H1 (cell line): ENCODE results near the gene BBS9. TPM values are rescaled to one million over a fixed set of nuclear protein-coding genes. Genes with fewer than 3 reads are reported as not detected.

Experiments
- CTCF ChIA-PET: fragments of 300-600 bp; sonication (Branson Sonifier 250); formaldehyde crosslinking; loops from one replicate; lab custom pipeline; 2021; ENCODE audit not compliant: partially characterized antibody; lab: Charles Lee
- POLR2A ChIA-PET: fragments of 300-600 bp; sonication (Branson Sonifier 250); formaldehyde crosslinking; loops from one replicate; lab custom pipeline; 2021; ENCODE audit warnings: inconsistent platforms; ENCODE audit not compliant: partially characterized antibody; lab: Charles Lee
- DNase-seq, 2 experiments: peaks; one replicate each; pipeline versions ENCODE4 v3.0.0 to v3.0.0-alpha.2; 2010 to 2022; ENCODE audit warnings: low spot score in 2 of 2, low read depth in 1 of 2, mixed read lengths in 1 of 2
- FAIRE-seq: peaks from 2 replicates; lab custom pipeline; 2011; peaks lifted over from hg19 to GRCh38; lab: Jason Lieb, UNC
- H2AFZ ChIP-seq: 2 replicates; pipeline ENCODE4 v1.8.1; 2012; ENCODE audit warnings: low read length, inconsistent platforms
- H2AK5ac ChIP-seq: 2 replicates; pipeline ENCODE4 v1.6.1; 2013; ENCODE audit warnings: low read depth, low read length
- H2BK120ac ChIP-seq: replicated peaks from 2 replicates; pipeline ENCODE3; 2013; ENCODE audit warnings: low read depth, low read length, inconsistent platforms
- H2BK12ac ChIP-seq: 2 replicates; pipeline ENCODE4 v1.6.1; 2013; ENCODE audit warnings: low read depth, low read length
- H2BK15ac ChIP-seq: 2 replicates; pipeline ENCODE4 v1.6.1; 2013; ENCODE audit warnings: low read length
- H2BK20ac ChIP-seq: 2 replicates; pipeline ENCODE4 v1.6.1; 2013; ENCODE audit warnings: low read length
- H2BK5ac ChIP-seq: 2 replicates; pipeline ENCODE4 v1.6.1; 2013; ENCODE audit warnings: low read depth, low read length
- H3K14ac ChIP-seq: 2 replicates; pipeline ENCODE4 v1.6.1; 2013; ENCODE audit warnings: inconsistent platforms; ENCODE audit not compliant: insufficient read length
- H3K18ac ChIP-seq: 2 replicates; pipeline ENCODE4 v1.6.1; 2013; ENCODE audit warnings: low read length; ENCODE audit errors: extremely low read depth
- H3K23ac ChIP-seq: 2 replicates; pipeline ENCODE4 v1.6.1; 2013; ENCODE audit warnings: inconsistent platforms; ENCODE audit not compliant: insufficient read length
- H3K23me2 ChIP-seq: 2 replicates; pipeline ENCODE4 v1.6.1; 2013; ENCODE audit warnings: low read depth, low read length
- H3K27ac ChIP-seq: 2 replicates; pipeline ENCODE4 v1.6.1; 2011; ENCODE audit warnings: low read depth, low read length, inconsistent platforms
- H3K27me3 ChIP-seq, 4 experiments: replicated peaks in 1 of 4; 1 replicate in 1 of 4; 2 replicates in 3 of 4; pipeline versions ENCODE4 v1.6.1 to v1.8.1; 2011 to 2013; ENCODE audit warnings: low read length in 3 of 4, mild to moderate bottlenecking in 3 of 4, inconsistent platforms in 2 of 4, mixed read lengths in 2 of 4, moderate library complexity in 1 of 4; ENCODE audit not compliant: control insufficient read depth in 3 of 4, insufficient read depth in 3 of 4; ENCODE audit errors: extremely low read depth in 1 of 4
- H3K36me3 ChIP-seq, 4 experiments: 2 replicates each; pipeline versions ENCODE4 v1.6.1 to v1.8.1; 2011 to 2013; ENCODE audit warnings: mild to moderate bottlenecking in 4 of 4, low read length in 3 of 4, moderate library complexity in 2 of 4, control low read depth in 1 of 4, inconsistent platforms in 1 of 4; ENCODE audit not compliant: insufficient read depth in 4 of 4, control insufficient read depth in 2 of 4
- H3K4ac ChIP-seq: replicated peaks from 2 replicates; pipeline ENCODE3; 2013; ENCODE audit warnings: low read length, low read depth, mixed read lengths, inconsistent platforms; ENCODE audit not compliant: insufficient read length
- H3K4me1 ChIP-seq, 4 experiments: replicated peaks in 1 of 4; 1 replicate in 1 of 4; 2 replicates in 3 of 4; pipeline versions ENCODE4 v1.6.1 to v1.8.1; 2011 to 2013; ENCODE audit warnings: low read length in 3 of 4, inconsistent platforms in 2 of 4, mixed read lengths in 1 of 4; ENCODE audit not compliant: insufficient read depth in 4 of 4, control insufficient read depth in 3 of 4
- H3K4me2 ChIP-seq, 2 experiments: 2 replicates each; pipeline versions ENCODE4 v1.6.1 to v1.8.1; 2011 to 2013; ENCODE audit warnings: low read depth in 2 of 2, low read length in 2 of 2, control low read depth in 1 of 2, inconsistent platforms in 1 of 2, mild to moderate bottlenecking in 1 of 2; ENCODE audit not compliant: insufficient read depth in 1 of 2
- H3K4me3 ChIP-seq, 4 experiments: fragments of 200-600, 300-600 bp in 1 of 4; sonication (generic), shearing (Covaris generic), sonication (Bioruptor Twin) in 1 of 4; 2 replicates each; pipeline versions ENCODE4 v1.5.1 to v1.8.1; 2011 to 2016; ENCODE audit warnings: low read length in 4 of 4, low read depth in 3 of 4, control low read depth in 2 of 4, inconsistent platforms in 2 of 4, mild to moderate bottlenecking in 2 of 4, mixed read lengths in 1 of 4, moderate library complexity in 1 of 4; ENCODE audit not compliant: insufficient read depth in 2 of 4; ENCODE audit errors: extremely low read depth in 1 of 4
- H3K56ac ChIP-seq: replicated peaks from 2 replicates; pipeline ENCODE3; 2013; ENCODE audit warnings: low read depth, mild to moderate bottlenecking, mixed read lengths, low read length, inconsistent platforms; ENCODE audit not compliant: insufficient read length
- H3K79me1 ChIP-seq: 2 replicates; pipeline ENCODE4 v1.6.1; 2013; ENCODE audit warnings: low read depth, low read length, control low read depth
- H3K79me2 ChIP-seq, 2 experiments: 2 replicates each; pipeline versions ENCODE4 v1.6.1 to v1.8.1; 2012 to 2013; ENCODE audit warnings: low read length in 2 of 2, mild to moderate bottlenecking in 2 of 2, inconsistent platforms in 1 of 2; ENCODE audit not compliant: insufficient read depth in 2 of 2, control insufficient read depth in 1 of 2
- H3K9ac ChIP-seq, 4 experiments: replicated peaks in 1 of 4; 1 replicate in 1 of 4; 2 replicates in 3 of 4; pipeline versions ENCODE4 v1.6.1 to v1.8.1; 2011 to 2013; ENCODE audit warnings: low read depth in 3 of 4, low read length in 3 of 4, control low read depth in 2 of 4, mild to moderate bottlenecking in 2 of 4, moderate library complexity in 2 of 4, inconsistent platforms in 1 of 4; ENCODE audit errors: extremely low read depth in 1 of 4
- H3K9me3 ChIP-seq, 2 experiments: 2 replicates each; pipeline versions ENCODE4 v1.6.1 to v1.8.1; 2012 to 2013; ENCODE audit warnings: mild to moderate bottlenecking in 2 of 2, moderate library complexity in 2 of 2, control low read depth in 1 of 2, inconsistent platforms in 1 of 2, low read depth in 1 of 2, low read length in 1 of 2, mixed read lengths in 1 of 2; ENCODE audit not compliant: insufficient read depth in 2 of 2
- H4K20me1 ChIP-seq, 2 experiments: replicated peaks in 1 of 2; 2 replicates each; pipeline versions ENCODE3 to v1.8.1; 2011 to 2013; ENCODE audit warnings: inconsistent platforms in 2 of 2, low read length in 2 of 2, mild to moderate bottlenecking in 1 of 2; ENCODE audit not compliant: insufficient read depth in 2 of 2, control insufficient read depth in 1 of 2
- H4K5ac ChIP-seq: 2 replicates; pipeline ENCODE4 v1.6.1; 2013; ENCODE audit warnings: low read length, low read depth, mixed read lengths, inconsistent platforms; ENCODE audit not compliant: insufficient read length
- H4K8ac ChIP-seq: 2 replicates; pipeline ENCODE4 v1.8.0; 2013; ENCODE audit warnings: mild to moderate bottlenecking, moderate library complexity, low read length, inconsistent platforms; ENCODE audit not compliant: insufficient read depth; ENCODE audit errors: extremely low read depth
- H4K91ac ChIP-seq: replicated peaks from 2 replicates; pipeline ENCODE3; 2013; ENCODE audit warnings: low read length, mixed read lengths, inconsistent platforms; ENCODE audit not compliant: insufficient read length
- SP4 ChIP-seq: IDR thresholded peaks from 2 replicates; pipeline ENCODE4 v1.6.1; 2012; ENCODE audit warnings: low read length, inconsistent platforms
- WGBS, 2 experiments: shearing (Covaris generic) in 1 of 2; methylation state at CpG; one replicate each; pipeline versions ENCODE4 v1.1.6 to v1.1.7; 2013 to 2015; ENCODE audit warnings: low lambda C conversion rate in 2 of 2, mixed read lengths in 2 of 2, inconsistent platforms in 1 of 2, low coverage in 1 of 2, missing lambda C conversion rate in 1 of 2; ENCODE audit not compliant: insufficient replicate concordance in 2 of 2, insufficient coverage in 1 of 2, insufficient read length in 1 of 2; ENCODE audit errors: extremely low coverage in 1 of 2, missing lambda C conversion rate in 1 of 2; 5-methylcytosine and 5-hydroxymethylcytosine counted together
- polyA plus RNA-seq, 7 experiments: library from polyadenylated mRNA; depleted of rRNA in 3 of 7; stranded (reverse) in 5 of 7; unstranded in 2 of 7; fragments of >200 nt in 5 of 7; fragments of 200-250 nt in 2 of 7; gene quantifications; 1 replicate in 5 of 7; 2 replicates in 1 of 7; 4 replicates in 1 of 7; pipeline versions ENCODE4 v1.2.1 to v1.2.3, GENCODE V29; 2011 to 2013; ENCODE audit warnings: missing spikeins in 2 of 7, mixed read lengths in 2 of 7
- total RNA-seq: library from RNA; stranded (reverse); fragmentation: NEBNext Ultra II Directional; extraction: Animal tissue kit (Norgen Biotek cat#: 25700); gene quantifications from 2 replicates; pipeline ENCODE4 v1.2.1, GENCODE V29; 2021

BBS9 gene
- total and polyA plus RNA-seq, 2 of the 8 experiments (the other 6 are each of a cell fraction or from before 2014, with no cell fraction given), result 22.3 to 37.0 TPM

DNA sequence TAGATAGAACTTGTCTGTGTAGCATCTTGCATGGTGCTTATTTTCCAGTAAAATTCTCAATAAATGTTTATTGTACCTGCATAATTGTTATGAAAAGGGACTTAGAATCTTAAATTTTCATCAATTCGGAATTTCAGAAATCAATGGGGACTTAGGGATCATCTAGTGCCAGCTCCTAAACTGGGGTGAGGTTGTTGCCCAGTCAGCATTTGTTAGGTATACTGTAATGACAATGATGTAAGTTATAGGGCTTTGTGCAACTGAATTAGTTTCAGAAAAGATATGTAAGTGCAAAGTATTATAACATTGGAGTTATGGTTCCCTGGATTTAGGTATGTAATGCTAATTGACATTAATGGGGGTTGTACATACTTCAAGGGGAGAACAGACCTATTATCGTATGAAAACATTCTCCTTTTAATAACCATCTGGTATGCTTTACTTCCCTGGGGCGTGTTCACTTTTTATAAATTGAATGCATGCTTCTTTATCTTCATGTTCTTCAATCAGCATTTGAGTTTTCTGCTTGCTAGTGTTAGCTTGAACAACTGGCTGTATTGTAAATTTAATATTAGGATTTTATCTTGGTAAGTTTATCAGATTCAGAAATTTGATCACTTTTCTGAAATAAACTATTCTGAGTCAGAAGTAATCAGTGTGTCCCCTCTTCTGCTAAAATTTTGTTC lies 270.3 kb downstream of the BBS9 start:
- Histone ChIP-seq H4K91ac (no peak overlapping the region), H4K20me1 (no peaks in the 10 kb centered on the region), H3K27ac (no peak overlapping the region), H3K4me1 (no peaks in the 10 kb centered on the region), H3K56ac (no peak overlapping the region), H3K79me2 (no peaks in the 10 kb centered on the region), H3K23me2 (no peaks in the 10 kb centered on the region), H3K14ac (no peak overlapping the region), H2BK5ac (no peak overlapping the region), H3K79me1 (no peaks in the 10 kb centered on the region), H3K4ac (no peak overlapping the region), H3K27me3 (no peaks in the 10 kb centered on the region), H3K4me2 (no peak overlapping the region), H2AK5ac (no peak overlapping the region), H2BK15ac (no peak overlapping the region), H3K36me3 (peaks cover 0 to 7% (median 0%) of the 10 kb centered on the region in 4 experiments; a peak in 1 of 8 replicates), H3K23ac (no peak overlapping the region), H2BK12ac (no peak overlapping the region), H3K9me3 (peaks cover 0 to 8% of the 10 kb centered on the region in 2 experiments; a peak in 1 of 4 replicates), H3K18ac (no peak overlapping the region), H4K8ac (no peak overlapping the region), H3K4me3 (no peak overlapping the region), H2AFZ (no peak overlapping the region), H2BK120ac (no peak overlapping the region), H2BK20ac (no peak overlapping the region), H4K5ac (no peak overlapping the region), H3K9ac (no peak overlapping the region)
- DNase-seq, result no peak
- TF ChIP-seq SP4, result no peak
- POLR2A ChIA-PET, result no interaction called here
- 83% methylated on average over 3 of the region's 3 CpGs; no CpG with 5 or more reads in 1 of the 2 experiments for WGBS, 2 experiments
- no peak for FAIRE-seq
- CTCF ChIA-PET, result no interaction called here
